B cell (primary cell): ENCODE results near the gene TOGARAM2. TPM values are rescaled to one million over a fixed set of nuclear protein-coding genes. Genes with fewer than 3 reads are reported as not detected.

Experiments used
- ATAC-seq: fragments of 200-7000 bp; cut with Tn5 transposase; one replicate; pipeline ENCODE4 v1.10.0; 2021; ENCODE audit warnings: low read depth, mild to moderate bottlenecking, moderate number of reproducible peaks, moderate library complexity
- CTCF ChIA-PET: fragments of 350-600 bp; sonication (Branson Sonifier 250); formaldehyde crosslinking; loops from one replicate; lab custom pipeline; 2021; ENCODE audit warnings: antibody characterized with exemption, inconsistent platforms; lab: Charles Lee
- POLR2A ChIA-PET: fragments of 350-600 bp; sonication (Branson Sonifier 250); formaldehyde crosslinking; loops from one replicate; lab custom pipeline; 2021; ENCODE audit warnings: antibody characterized with exemption; lab: Charles Lee
- DNase-seq: peaks from one replicate; pipeline ENCODE4 v3.0.0; 2013
- H2AFZ ChIP-seq: 2 replicates; pipeline ENCODE4 v1.6.1; 2012; ENCODE audit warnings: mild to moderate bottlenecking, low read depth, low read length; ENCODE audit not compliant: insufficient read depth, poor library complexity, severe bottlenecking
- H3K27ac ChIP-seq, 2 donors: 1 replicate in 1 of 2; 2 replicates in 1 of 2; pipeline ENCODE4 v1.5.1; 2012 to 2013; ENCODE audit warnings: low read length in 2 of 2, mild to moderate bottlenecking in 2 of 2, moderate library complexity in 1 of 2
- H3K27me3 ChIP-seq, 4 experiments: fragments of 200-600 bp in 1 of 4; sonication (generic) in 1 of 4; replicated peaks in 1 of 4; 1 replicate in 2 of 4; 2 replicates in 2 of 4; pipeline versions ENCODE4 v1.6.1 to v1.7.0; 2013 to 2016; ENCODE audit warnings: low read length in 3 of 4, mild to moderate bottlenecking in 2 of 4, mixed read lengths in 1 of 4, moderate library complexity in 1 of 4; ENCODE audit not compliant: insufficient read depth in 4 of 4, control insufficient read depth in 3 of 4; ENCODE audit errors: control extremely low read depth in 1 of 4
- H3K36me3 ChIP-seq, 2 experiments: replicated peaks in 1 of 2; 1 replicate in 1 of 2; 2 replicates in 1 of 2; pipeline versions ENCODE4 v1.6.1 to v1.7.1; 2013; ENCODE audit warnings: low read length in 1 of 2; ENCODE audit not compliant: insufficient read depth in 2 of 2, control insufficient read depth in 1 of 2; ENCODE audit errors: control extremely low read depth in 1 of 2, extremely low read depth in 1 of 2
- H3K4me1 ChIP-seq, 2 donors: fragments of 200-600 bp in 1 of 2; sonication (generic) in 1 of 2; 1 replicate in 1 of 2; 2 replicates in 1 of 2; pipeline versions ENCODE4 v1.5.1 to v1.6.1; 2013 to 2017; ENCODE audit warnings: low read length in 2 of 2; ENCODE audit not compliant: control insufficient read depth in 2 of 2, insufficient read depth in 2 of 2
- H3K4me2 ChIP-seq: replicated peaks from 2 replicates; pipeline ENCODE3; 2012; ENCODE audit warnings: mild to moderate bottlenecking, low read depth, low read length; ENCODE audit not compliant: poor library complexity, severe bottlenecking
- H3K4me3 ChIP-seq, 5 experiments: fragments of 200-600 bp in 1 of 5; sonication (generic) in 1 of 5; 1 replicate in 3 of 5; 2 replicates in 2 of 5; pipeline versions ENCODE4 v1.5.1 to v1.7.0; 2011 to 2016; ENCODE audit warnings: low read length in 4 of 5, mild to moderate bottlenecking in 4 of 5, low read depth in 2 of 5, control low read depth in 1 of 5, moderate library complexity in 1 of 5; ENCODE audit not compliant: insufficient read depth in 1 of 5; ENCODE audit errors: control extremely low read depth in 1 of 5, extremely low read depth in 1 of 5
- H3K79me2 ChIP-seq: fragments of 200-600 bp; sonication (generic); one replicate; pipeline ENCODE4 v1.6.0; 2016; ENCODE audit warnings: low read length; ENCODE audit not compliant: control insufficient read depth, insufficient read depth
- H3K9ac ChIP-seq: fragments of 200-600 bp; sonication (generic); 2 replicates; pipeline ENCODE4 v1.6.1; 2017; ENCODE audit warnings: mild to moderate bottlenecking, low read length, moderate library complexity
- H3K9me3 ChIP-seq, 3 donors: one replicate each; pipeline versions ENCODE4 v1.6.1 to v1.7.1; 2013; ENCODE audit warnings: low read length in 2 of 3; ENCODE audit not compliant: control insufficient read depth in 2 of 3, insufficient read depth in 1 of 3; ENCODE audit errors: control extremely low read depth in 1 of 3
- H4K20me1 ChIP-seq: 2 replicates; pipeline ENCODE4 v1.6.0; 2012; ENCODE audit warnings: mild to moderate bottlenecking, low read length; ENCODE audit not compliant: insufficient read depth, control insufficient read depth, poor library complexity, severe bottlenecking
- H3K27ac Mint-ChIP-seq: one replicate; pipeline ENCODE4 v1.8.0; 2021; ENCODE audit warnings: mixed read lengths
- H3K27me3 Mint-ChIP-seq: one replicate; pipeline ENCODE4 v1.8.0; 2021; ENCODE audit warnings: mixed read lengths
- H3K4me1 Mint-ChIP-seq: one replicate; pipeline ENCODE4 v1.8.0; 2021; ENCODE audit warnings: mixed read lengths
- H3K4me3 Mint-ChIP-seq: one replicate; pipeline ENCODE4 v1.8.0; 2021; ENCODE audit warnings: mixed read lengths
- H3K9me3 Mint-ChIP-seq: one replicate; pipeline ENCODE4 v1.8.0; 2022; ENCODE audit warnings: mixed read lengths; ENCODE audit not compliant: insufficient read depth
- EZH2 ChIP-seq: IDR thresholded peaks from 2 replicates; pipeline ENCODE4 v1.6.1; 2012; ENCODE audit warnings: borderline replicate concordance, low read depth, mild to moderate bottlenecking, moderate library complexity, low read length; ENCODE audit not compliant: insufficient read depth, poor library complexity, severe bottlenecking
- whole genome bisulfite sequencing: methylation state at CpG from one replicate; pipeline ENCODE4 v1.1.5; 2013; ENCODE audit warnings: missing lambda C conversion rate; ENCODE audit not compliant: insufficient coverage; 5-methylcytosine and 5-hydroxymethylcytosine counted together
- intact Hi-C: fragments of 100-400 bp; cut with micrococcal nuclease; formaldehyde crosslinking; loops from one replicate; pipeline ENCODE4 v1.10.0; 2022
- polyA plus RNA-seq: library from polyadenylated mRNA; depleted of rRNA; stranded (reverse); fragments of >200 nt; gene quantifications from 2 replicates; pipeline ENCODE4 v1.2.3, GENCODE V29; 2012
- total RNA-seq, 2 donors: library from RNA; stranded (reverse); fragments of 120-200 nt in 1 of 2; gene quantifications; 1 replicate in 1 of 2; 2 replicates in 1 of 2; pipeline versions ENCODE4 v1.2.3 to v1.2.4, GENCODE V29; 2013 to 2022
- TF ChIP-seq, protein P1 (sequence below): fragments of 200-600 bp; IDR thresholded peaks from one replicate; pipeline ENCODE4 v1.8.0; 2022; ENCODE audit warnings: antibody characterized with exemption, mild to moderate bottlenecking

The TOGARAM2 gene
- total and polyA plus RNA-seq, 2 donors (not counting 1 experiment from before 2014, with no cell fraction given): 0.25 to 0.61 TPM

DNA sequence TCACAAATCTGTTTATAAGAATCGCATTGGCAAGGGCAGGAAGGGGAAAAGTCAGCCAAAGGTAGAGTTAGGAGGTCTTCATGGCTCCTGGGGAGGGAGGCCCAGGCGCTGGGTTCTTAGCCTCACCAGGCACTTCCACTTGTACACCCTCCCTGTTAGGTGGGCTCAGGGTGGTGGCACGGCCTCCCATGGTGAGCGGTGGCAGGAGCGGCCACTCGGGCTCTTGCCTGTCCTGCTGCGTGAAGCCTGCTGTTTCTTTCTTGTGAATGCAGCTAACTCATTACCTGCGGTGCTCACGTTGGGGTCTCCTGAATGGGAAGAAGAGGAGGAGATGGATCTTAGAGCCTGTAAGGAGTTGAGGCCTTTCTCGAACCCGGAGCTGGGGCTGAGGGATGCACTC, 40.8 kb downstream of the TOGARAM2 start:
- no peak overlapping the region for H3K4me3 Mint-ChIP-seq

DNA sequence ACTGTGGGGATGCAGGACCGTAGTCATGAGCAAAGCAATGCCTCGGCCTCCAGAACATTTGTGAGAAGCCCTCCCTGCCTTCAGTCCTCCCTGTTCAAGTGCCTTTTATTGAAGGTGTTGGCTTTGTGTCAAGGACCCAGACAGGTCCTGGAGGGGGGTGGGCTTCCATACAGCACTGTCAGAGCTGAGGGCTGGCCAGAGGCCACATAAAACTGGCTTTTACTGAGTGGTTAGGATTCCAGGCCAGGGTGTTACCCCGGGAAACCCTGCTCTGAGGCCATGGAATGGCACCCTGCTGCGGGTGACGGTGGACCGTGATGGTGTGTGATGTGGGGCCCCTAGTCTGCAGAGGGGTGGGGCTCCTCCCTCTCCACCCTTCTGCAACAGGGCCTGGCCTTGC, 41.6 kb downstream of the TOGARAM2 start:
- ATAC-seq (no peak), DNase-seq (no peak)
- Mint-ChIP-seq H3K27ac (no peak overlapping the region), H3K27me3 (no peaks in the 10 kb centered on the region), H3K4me3 (no peak overlapping the region), H3K9me3 (no peaks in the 10 kb centered on the region), H3K4me1 (no peaks in the 10 kb centered on the region)
- Histone ChIP-seq H3K4me2 (no peak overlapping the region), H4K20me1 (no peaks in the 10 kb centered on the region), H3K9me3 (no peaks in the 10 kb centered on the region), H3K79me2 (no peaks in the 10 kb centered on the region), H3K36me3 (no peaks in the 10 kb centered on the region), H3K9ac (no peak overlapping the region), H3K27ac (no peak overlapping the region), H3K4me1 (no peaks in the 10 kb centered on the region), H3K4me3 (no peak overlapping the region), H2AFZ (no peak overlapping the region), H3K27me3 (peaks cover 0 to 3% (median 0%) of the 10 kb centered on the region in 4 experiments)
- intact Hi-C loops: no loop called here
- ChIA-PET CTCF (no interaction called here), POLR2A (no interaction called here)
- TF ChIP-seq, protein P1, sequence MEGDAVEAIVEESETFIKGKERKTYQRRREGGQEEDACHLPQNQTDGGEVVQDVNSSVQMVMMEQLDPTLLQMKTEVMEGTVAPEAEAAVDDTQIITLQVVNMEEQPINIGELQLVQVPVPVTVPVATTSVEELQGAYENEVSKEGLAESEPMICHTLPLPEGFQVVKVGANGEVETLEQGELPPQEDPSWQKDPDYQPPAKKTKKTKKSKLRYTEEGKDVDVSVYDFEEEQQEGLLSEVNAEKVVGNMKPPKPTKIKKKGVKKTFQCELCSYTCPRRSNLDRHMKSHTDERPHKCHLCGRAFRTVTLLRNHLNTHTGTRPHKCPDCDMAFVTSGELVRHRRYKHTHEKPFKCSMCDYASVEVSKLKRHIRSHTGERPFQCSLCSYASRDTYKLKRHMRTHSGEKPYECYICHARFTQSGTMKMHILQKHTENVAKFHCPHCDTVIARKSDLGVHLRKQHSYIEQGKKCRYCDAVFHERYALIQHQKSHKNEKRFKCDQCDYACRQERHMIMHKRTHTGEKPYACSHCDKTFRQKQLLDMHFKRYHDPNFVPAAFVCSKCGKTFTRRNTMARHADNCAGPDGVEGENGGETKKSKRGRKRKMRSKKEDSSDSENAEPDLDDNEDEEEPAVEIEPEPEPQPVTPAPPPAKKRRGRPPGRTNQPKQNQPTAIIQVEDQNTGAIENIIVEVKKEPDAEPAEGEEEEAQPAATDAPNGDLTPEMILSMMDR: no peak
- no peak for TF ChIP-seq EZH2
- WGBS: 96% methylated on average over 4 of the region's 6 CpGs

More for the DNA sequence above, 40.8 kb downstream of the TOGARAM2 start:
- no peak overlapping the region for H3K4me3 ChIP-seq
- no peak overlapping the region for H2AFZ ChIP-seq
- Mint-ChIP-seq H3K27ac (no peak overlapping the region), H3K27me3 (no peaks in the 10 kb centered on the region), H3K9me3 (no peaks in the 10 kb centered on the region), H3K4me1 (peaks cover 1% of the 10 kb centered on the region)
- H3K27ac ChIP-seq: no peak overlapping the region
- no peak overlapping the region for H3K9ac ChIP-seq
- intact Hi-C loops: no loop called here
- H4K20me1 ChIP-seq: no peaks in the 10 kb centered on the region
- DNase-seq: no peak
- 90% methylated on average over 10 of the region's 11 CpGs for WGBS
- no peaks in the 10 kb centered on the region for H3K79me2 ChIP-seq
- H3K9me3 ChIP-seq: no peaks in the 10 kb centered on the region
- ChIA-PET POLR2A (no interaction called here), CTCF (no interaction called here)
- no peaks in the 10 kb centered on the region for H3K36me3 ChIP-seq
- no peak for TF ChIP-seq EZH2
- TF ChIP-seq, protein P1: no peak
- H3K27me3 ChIP-seq: peaks cover 0 to 3% (median 0%) of the 10 kb centered on the region in 4 experiments
- no peaks in the 10 kb centered on the region for H3K4me1 ChIP-seq
- H3K4me2 ChIP-seq: no peak overlapping the region
- ATAC-seq: no peak
